Spleen (tissue), 11 donors: ENCODE results near the gene TSC22D3. TPM values are rescaled to one million over a fixed set of nuclear protein-coding genes. Genes with fewer than 3 reads are reported as not detected.
A peak's percentile ranks its signal among the peaks of the same experiment; 100 is the strongest.

Experiments
- DNase-seq: peaks from one replicate; pipeline ENCODE4 v3.0.0-alpha.2; 2020
- H3K27ac ChIP-seq, 8 donors: fragments of 200-600 bp; sonication (generic) in 7 of 8; 1 replicate in 4 of 8; 2 replicates in 4 of 8; pipeline versions ENCODE4 v1.5.0 to v1.8.0; 2016 to 2021; ENCODE audit warnings: inconsistent platforms in 4 of 8, mild to moderate bottlenecking in 4 of 8, moderate library complexity in 1 of 8
- H3K27me3 ChIP-seq, 7 donors: fragments of 200-600 bp; sonication (generic) in 6 of 7; replicated peaks in 1 of 7; 1 replicate in 4 of 7; 2 replicates in 3 of 7; pipeline versions ENCODE4 v1.5.0 to v1.8.0; 2016 to 2021; ENCODE audit warnings: inconsistent platforms in 3 of 7, mild to moderate bottlenecking in 1 of 7
- H3K36me3 ChIP-seq, 6 donors: fragments of 200-600 bp; sonication (generic) in 5 of 6; 1 replicate in 4 of 6; 2 replicates in 2 of 6; pipeline versions ENCODE4 v1.5.0 to v1.8.0; 2016 to 2021; ENCODE audit warnings: inconsistent platforms in 2 of 6
- H3K4me1 ChIP-seq, 6 donors: fragments of 200-600 bp; sonication (generic) in 5 of 6; 1 replicate in 3 of 6; 2 replicates in 3 of 6; pipeline versions ENCODE4 v1.5.0 to v1.8.0; 2016 to 2021; ENCODE audit warnings: inconsistent platforms in 3 of 6
- H3K4me3 ChIP-seq, 8 donors: fragments of 200-600 bp; sonication (generic) in 7 of 8; 1 replicate in 4 of 8; 2 replicates in 4 of 8; pipeline versions ENCODE4 v1.5.0 to v1.8.0; 2016 to 2021; ENCODE audit warnings: inconsistent platforms in 4 of 8, mild to moderate bottlenecking in 4 of 8, moderate library complexity in 2 of 8
- H3K9me3 ChIP-seq, 8 donors: fragments of 200-600 bp; sonication (generic) in 7 of 8; 1 replicate in 4 of 8; 2 replicates in 4 of 8; pipeline versions ENCODE4 v1.5.0 to v1.8.0; 2016 to 2021; ENCODE audit warnings: inconsistent platforms in 4 of 8
- CTCF ChIP-seq, 11 experiments: fragments of 200-600 bp in 7 of 11; fragments of 450-650 bp in 4 of 11; sonication (generic) in 4 of 11; IDR thresholded peaks in 8 of 11; conservative IDR thresholded peaks in 3 of 11; 1 replicate in 7 of 11; 2 replicates in 4 of 11; pipeline versions ENCODE4 v1.4.0 to v1.8.0; 2016 to 2021; ENCODE audit warnings: antibody characterized with exemption in 11 of 11, inconsistent platforms in 4 of 11, mild to moderate bottlenecking in 1 of 11
- POLR2A ChIP-seq, 3 donors: fragments of 450-650 bp; IDR thresholded peaks; one replicate each; pipeline ENCODE4 v1.5.1; 2017; ENCODE audit warnings: antibody characterized with exemption in 3 of 3, mild to moderate bottlenecking in 1 of 3
- POLR2AphosphoS5 ChIP-seq, 3 donors: sonication (generic); formaldehyde crosslinking; IDR thresholded peaks; one replicate each; pipeline ENCODE4 v1.5.1; 2017; ENCODE audit warnings: antibody characterized with exemption in 3 of 3
- WGBS, 5 donors: extraction: QIAGEN DNeasy Blood & Tissue Kit in 3 of 5; methylation state at CpG; one replicate each; pipeline versions ENCODE4 v1.1.5 to v1.1.7; 2013 to 2018; 5-methylcytosine and 5-hydroxymethylcytosine counted together
- intact Hi-C: fragments of 100-400 bp; cut with DNase I; formaldehyde crosslinking; loops from one replicate; pipeline ENCODE4 v1.15.0; 2023; ENCODE audit warnings: low total_unique reads
- polyA plus RNA-seq, 3 donors: library from polyadenylated mRNA; stranded (reverse); fragments of 200-250 nt; gene quantifications; one replicate each; pipeline ENCODE4 v1.2.1, GENCODE V29; 2013
- total RNA-seq, 7 donors: library from RNA; depleted of rRNA in 3 of 7; stranded (reverse); fragments of >200 nt in 3 of 7; fragmentation: NEBNext Ultra II Directional in 4 of 7; extraction: Animal tissue kit (Norgen Biotek cat#: 25700) in 4 of 7; gene quantifications; one replicate each; pipeline versions ENCODE4 v1.1.0 to v1.2.1, GENCODE V29; 2016 to 2021
- donor health status: healthy with polysubstance abuse.
- donor health status: DM: no; HTN: no; CAD: no; lungs with moderate emphysema.
- donor health status: DM: no; HTN: no; CAD: no.
- donor health status: Bipolar disorder and iron deficiency.
- donor health status: healthy.
- donor health status: DM: no; HTN: no; CAD: no.
- donor health status: DM: yes; HTN: yes; CAD: no.

TSC22D3 gene
- total and polyA plus RNA-seq, 10 donors, result 91.7 to 579 (median 297) TPM

- H3K27ac ChIP-seq, result peak overlapping the region in 6 of 8 donors; percentile 26 to 82 (median 74)
- no peaks in the 10 kb centered on the region for H3K9me3 ChIP-seq
- 8 to 38% (median 17%) methylated on average over 8 to 40 of the region's 40 CpGs for WGBS, 5 donors
- DNase-seq, result no peak
- peaks cover 0 to 32% (median 17%) of the 10 kb centered on the region in 7 donors for H3K27me3 ChIP-seq
- H3K4me1 ChIP-seq, result peaks cover 0 to 30% (median 9%) of the 10 kb centered on the region in 6 donors
- intact Hi-C loops, result loop anchor here (5.0 kb wide), 2 partner anchors 103 to 118 kb away; no protein-coding TSS in a partner anchor
- H3K36me3 ChIP-seq, result no peaks in the 10 kb centered on the region
- peak overlapping the region; percentile 33 to 72 (median 44) for H3K4me3 ChIP-seq
- TF ChIP-seq POLR2AphosphoS5 (IDR thresholded peaks at IDR 0.05) (no peak), CTCF (IDR thresholded peaks at IDR 0.05 in 8 of 11, conservative IDR thresholded peaks at IDR 0.05 in 3 of 11) (no peak), POLR2A (IDR thresholded peaks at IDR 0.05) (no peak)
Observed at GRCh38 chrX:107775000-107775733, 420 bp downstream of the TSC22D3 start.

- Histone ChIP-seq H3K27me3 (peaks cover 0 to 32% (median 17%) of the 10 kb centered on the region in 7 donors), H3K36me3 (no peaks in the 10 kb centered on the region), H3K4me3 (peak overlapping the region in 2 of 8 donors; percentile 51 to 72), H3K27ac (no peak overlapping the region), H3K9me3 (no peaks in the 10 kb centered on the region), H3K4me1 (peaks cover 0 to 30% (median 9%) of the 10 kb centered on the region in 6 donors)
- TF ChIP-seq POLR2AphosphoS5 (IDR thresholded peaks at IDR 0.05) (no peak), POLR2A (IDR thresholded peaks at IDR 0.05) (no peak), CTCF (IDR thresholded peaks at IDR 0.05 in 8 of 11, conservative IDR thresholded peaks at IDR 0.05 in 3 of 11) (no peak)
- no peak for DNase-seq
- 74 to 94% (median 82%) methylated on average over 9 of the region's 9 CpGs for WGBS, 5 donors
- intact Hi-C loops, result loop anchor here (5.0 kb wide), 1 partner anchor 102 kb away; no protein-coding TSS in a partner anchor
Observed at GRCh38 chrX:107773906-107774435, 1.6 kb downstream of the TSC22D3 start.

GRCh38 chrX:107773206-107773605, 2.4 kb downstream of the TSC22D3 start:
- intact Hi-C loops, result loop anchor here (5.0 kb wide), 1 partner anchor 101 kb away; no protein-coding TSS in a partner anchor
- WGBS, 5 donors, result 59 to 93% (median 86%) methylated on average over 8 of the region's 8 CpGs
- Histone ChIP-seq H3K4me3 (no peak overlapping the region), H3K27ac (no peak overlapping the region), H3K36me3 (no peaks in the 10 kb centered on the region), H3K4me1 (peaks cover 0 to 30% (median 9%) of the 10 kb centered on the region in 6 donors), H3K27me3 (peaks cover 0 to 32% (median 17%) of the 10 kb centered on the region in 7 donors), H3K9me3 (no peaks in the 10 kb centered on the region)
- no peak for DNase-seq
- TF ChIP-seq POLR2A (IDR thresholded peaks at IDR 0.05) (no peak), CTCF (IDR thresholded peaks at IDR 0.05 in 8 of 11, conservative IDR thresholded peaks at IDR 0.05 in 3 of 11) (no peak), POLR2AphosphoS5 (IDR thresholded peaks at IDR 0.05) (no peak)
